K562 (cell line): ENCODE measurements around the gene ANKS1A.

Source experiments
- CREM ChIP-seq: IDR thresholded peaks from 2 replicates; pipeline ENCODE4 v1.6.1; 2014; ENCODE audit warnings: antibody characterized with exemption, low read depth
- CTCF ChIP-seq, 3 experiments: IDR thresholded peaks in 2 of 3; conservative IDR thresholded peaks in 1 of 3; 2 replicates each; pipeline ENCODE4 v1.5.1; 2011 to 2012; ENCODE audit warnings: low read length in 3 of 3, mild to moderate bottlenecking in 3 of 3, control low read depth in 2 of 3, improper control_type of control experiment in 1 of 3, inconsistent platforms in 1 of 3, low read depth in 1 of 3, mixed read lengths in 1 of 3, moderate library complexity in 1 of 3; ENCODE audit not compliant: insufficient read depth in 2 of 3
- DIDO1 ChIP-seq: fragments of 450-650 bp; IDR thresholded peaks from 2 replicates; pipeline ENCODE4 v1.6.1; 2016; ENCODE audit warnings: low read depth, missing biosample characterization, missing genetic modification characterization
- HNRNPLL ChIP-seq: fragments of 200-400 bp; formaldehyde crosslinking; IDR thresholded peaks from 2 replicates; pipeline ENCODE4 v1.6.1; 2017; ENCODE audit warnings: low read length, low read depth, mild to moderate bottlenecking; ENCODE audit not compliant: poor library complexity, severe bottlenecking
- ZNF274 ChIP-seq: IDR thresholded peaks from 2 replicates; pipeline ENCODE4 v1.6.1; 2011; ENCODE audit warnings: low read depth, mild to moderate bottlenecking, low read length, moderate library complexity, borderline replicate concordance

DNA sequence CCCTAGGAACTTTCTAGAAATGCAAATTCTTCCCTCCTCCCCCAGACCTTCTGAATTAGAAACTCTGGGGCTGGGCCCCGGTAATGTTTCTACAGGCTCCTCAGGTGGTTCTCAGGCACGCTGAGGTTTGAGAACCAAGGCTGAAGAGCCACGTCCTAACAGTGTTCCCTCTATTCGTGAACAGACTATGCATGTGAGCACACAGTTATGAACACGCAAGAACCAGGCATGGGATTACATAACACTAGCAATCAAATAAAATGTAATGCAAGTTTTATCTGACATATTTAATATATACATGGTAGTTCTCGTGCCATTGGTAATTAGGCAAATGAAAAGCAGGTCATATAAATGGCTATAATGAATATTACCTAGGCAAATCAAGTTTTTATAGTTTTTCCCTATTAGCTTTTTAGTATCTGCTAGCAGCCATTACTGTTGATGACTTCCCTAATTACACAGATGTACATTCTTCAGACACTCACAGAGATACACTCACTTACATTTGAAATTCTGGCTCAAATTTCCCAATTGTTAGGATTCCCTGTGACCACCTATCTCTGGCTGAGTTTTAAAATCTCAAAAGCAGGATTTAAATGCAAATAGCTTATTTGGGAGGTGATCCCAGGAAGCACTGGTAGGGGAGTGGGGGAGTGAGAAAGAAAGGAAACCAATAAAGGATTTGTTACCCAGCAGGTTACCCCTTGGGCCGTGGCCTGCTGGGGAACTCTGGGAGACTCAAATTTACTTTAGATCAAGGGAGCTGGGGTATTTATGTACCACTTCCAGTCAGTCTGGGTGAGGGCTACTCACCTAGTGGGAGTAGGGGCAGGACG is 148.0 kb downstream of the ANKS1A start:
- TF ChIP-seq CREM (no peak), DIDO1 (tag) (no peak), HNRNPLL (no peak), ZNF274 (no peak), CTCF (IDR thresholded peaks at IDR 0.05 in 2 of 3, conservative IDR thresholded peaks at IDR 0.05 in 1 of 3; ENCODE audit: insufficient read depth in 2 of 3, low read depth in 1 of 3, low read length in 3 of 3) (no peak)
